Measurements from ENCODE around the gene JAKMIP1.
"Not testable (repeated sequence)": the region's sequence is repeated elsewhere in the genome, so short reads cannot be mapped to it uniquely, and the experiment has no call there.

JAKMIP1 gene

GRCh38 chr4:6228158-6229067, 28.1 kb upstream of the JAKMIP1 start:
- FAIRE-seq = no peak

DNA sequence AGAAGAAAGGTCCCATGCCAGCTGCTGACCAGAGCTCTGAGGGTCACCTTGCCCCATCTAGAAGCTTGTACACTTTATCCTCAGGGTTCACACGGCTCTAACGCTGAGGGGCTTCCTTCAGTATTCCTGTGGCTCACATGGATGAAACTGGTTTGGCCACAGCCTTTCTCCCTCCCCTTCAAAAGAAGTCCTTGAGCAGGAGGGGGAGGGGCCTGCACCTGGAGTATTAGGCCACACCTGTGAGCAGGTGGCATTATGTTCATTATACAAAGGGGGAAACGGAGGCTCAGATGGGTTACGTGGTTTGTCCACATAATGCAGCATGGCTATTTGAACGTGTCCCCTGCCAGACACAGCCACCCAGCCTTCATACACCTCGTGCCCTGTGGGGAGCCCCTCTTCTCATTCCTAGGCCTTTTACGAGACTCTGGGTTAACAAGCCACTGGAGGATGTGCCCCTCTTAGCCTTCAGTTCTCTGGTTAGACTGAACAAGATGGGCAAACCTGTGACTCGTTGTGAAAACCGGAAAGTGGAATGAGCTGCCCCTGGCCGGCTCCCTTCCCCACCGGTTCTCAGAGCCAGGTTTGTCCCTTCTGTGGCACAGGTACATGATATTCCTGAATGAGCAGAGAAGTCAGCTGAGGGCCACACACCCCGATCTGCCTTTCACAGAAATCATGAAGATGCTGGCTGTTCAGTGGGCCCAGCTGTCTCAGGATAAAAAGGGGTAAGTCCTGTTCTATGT, 27.2 kb upstream of the JAKMIP1 start:
- no peak for FAIRE-seq

GRCh38 chr4:6226506-6226905, 26.2 kb upstream of the JAKMIP1 start:
- no peak for FAIRE-seq

DNA sequence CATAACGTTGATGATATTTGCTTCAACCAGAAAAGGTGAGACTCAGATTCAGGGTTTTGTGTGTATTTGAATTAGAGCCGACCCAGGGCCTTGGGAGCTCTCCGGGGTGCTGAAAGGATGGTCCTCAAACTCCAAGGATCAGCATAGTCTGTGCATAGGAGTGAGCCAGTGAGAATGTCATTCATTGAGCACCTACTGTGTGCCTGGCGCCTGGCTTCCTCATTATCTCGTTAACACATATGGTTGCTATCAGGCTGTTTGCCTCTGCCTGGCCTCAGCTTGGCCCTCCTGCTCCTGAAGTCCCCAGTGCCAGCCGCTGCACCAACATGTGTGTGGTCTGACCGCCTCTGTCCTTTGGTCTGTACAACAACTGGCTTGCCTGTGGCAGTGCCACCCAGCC, 25.1 kb upstream of the JAKMIP1 start:
- FAIRE-seq = no peak

- no peak for FAIRE-seq
Observed at GRCh38 chr4:6224735-6225134, 24.4 kb upstream of the JAKMIP1 start.

DNA sequence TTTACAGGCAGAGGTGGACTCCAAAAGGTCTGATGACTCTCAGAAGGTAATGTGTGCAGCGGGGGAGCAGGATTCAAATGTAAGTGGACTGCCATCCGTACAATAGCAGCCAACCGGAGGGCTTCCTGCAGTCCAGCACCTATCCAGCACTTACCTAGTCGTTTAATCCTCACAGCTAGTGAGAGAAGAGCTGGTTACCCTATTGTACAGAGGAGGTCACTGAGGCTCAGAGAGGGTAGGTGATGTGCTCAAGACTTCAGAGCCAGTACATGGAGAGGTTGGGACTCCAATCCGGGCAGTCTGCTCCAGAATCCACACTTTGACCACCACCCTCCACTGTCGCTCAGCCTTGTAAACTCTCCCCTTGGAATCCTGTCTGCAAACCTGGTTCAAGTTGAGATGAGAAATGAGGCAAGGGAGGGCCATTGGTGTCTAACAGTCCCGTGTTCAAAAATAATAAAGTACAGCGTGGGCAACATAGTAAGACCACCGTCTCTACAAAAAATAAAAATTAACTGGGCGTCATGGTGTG, 22.5 kb upstream of the JAKMIP1 start:
- FAIRE-seq = no peak

- FAIRE-seq = no peak
Observed at GRCh38 chr4:6221851-6222760, 21.8 kb upstream of the JAKMIP1 start.

- FAIRE-seq = no peak
Observed at GRCh38 chr4:6221301-6221850, 21.0 kb upstream of the JAKMIP1 start.

DNA sequence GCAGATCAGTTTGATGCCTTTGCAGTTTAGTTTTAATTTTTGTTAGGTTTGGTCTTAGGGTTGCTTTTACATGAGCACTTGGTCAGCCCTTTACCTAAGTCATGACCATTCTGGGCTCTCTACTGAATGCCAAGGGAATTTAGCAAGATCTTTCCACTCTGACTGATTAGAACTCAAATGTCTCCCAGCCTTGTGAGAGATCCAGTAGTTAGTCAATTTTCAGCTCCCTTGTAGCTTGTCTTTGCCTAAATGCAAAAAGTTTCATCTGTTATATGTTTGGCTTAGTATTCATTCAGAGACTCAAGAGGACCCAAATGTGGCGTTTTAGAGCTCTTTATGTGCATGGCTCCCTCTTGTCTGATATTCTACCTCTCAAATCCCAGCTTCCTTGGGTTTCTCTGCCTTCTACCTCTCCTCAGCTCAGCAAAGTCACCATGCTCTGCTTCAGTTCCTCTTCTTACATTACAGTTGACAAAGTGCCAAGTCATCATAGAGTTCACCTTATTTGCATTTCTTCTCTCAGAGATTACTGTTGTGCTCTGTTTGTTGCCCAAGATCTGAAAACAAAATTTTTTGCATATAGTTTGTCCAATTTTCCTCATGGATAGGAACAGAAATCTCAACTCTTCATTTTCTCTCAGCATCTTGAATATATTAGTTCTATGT, 17.5 kb upstream of the JAKMIP1 start:
- FAIRE-seq = no peak

DNA sequence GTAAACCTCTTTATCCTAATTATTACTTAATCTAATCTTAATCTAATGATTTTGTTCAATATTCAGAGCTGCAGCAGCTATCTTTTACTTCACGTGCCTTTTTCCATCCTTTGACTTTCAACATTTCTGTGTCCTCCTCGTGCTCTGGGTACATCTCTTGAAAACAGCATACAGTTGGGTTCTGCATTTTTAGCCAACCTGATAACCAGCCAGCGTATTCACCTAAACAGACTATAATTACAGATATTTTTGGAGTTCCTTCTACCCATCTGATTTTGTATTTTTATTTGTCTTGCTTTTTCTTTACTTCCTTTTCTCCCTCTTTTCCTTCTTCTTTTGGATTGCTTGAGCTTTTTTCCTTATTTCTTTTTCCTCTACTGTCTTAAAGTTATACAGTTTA, 16.2 kb upstream of the JAKMIP1 start:
- FAIRE-seq = no peak

DNA sequence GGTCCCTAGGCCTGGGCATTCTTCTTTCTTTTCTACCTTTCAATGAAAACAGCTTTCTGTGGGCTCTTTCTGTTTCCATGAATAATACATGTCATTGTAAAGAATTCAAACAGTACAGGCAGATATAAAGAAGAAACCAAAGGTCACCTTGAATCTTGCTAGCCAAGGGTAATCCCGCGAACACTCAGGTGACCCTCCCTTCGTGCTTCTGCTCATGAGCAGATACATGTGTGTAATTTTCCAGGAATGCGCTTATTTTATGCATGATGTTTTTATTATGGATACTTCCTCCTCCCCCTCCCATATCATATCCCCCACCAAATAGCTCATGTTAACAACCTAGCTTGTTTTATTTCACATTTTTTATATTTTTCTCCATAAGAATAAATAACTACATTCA, 9.6 kb upstream of the JAKMIP1 start:
- no peak for FAIRE-seq

GRCh38 chr4:6209291-6209690, 8.9 kb upstream of the JAKMIP1 start:
- FAIRE-seq = not testable (repeated sequence)

DNA sequence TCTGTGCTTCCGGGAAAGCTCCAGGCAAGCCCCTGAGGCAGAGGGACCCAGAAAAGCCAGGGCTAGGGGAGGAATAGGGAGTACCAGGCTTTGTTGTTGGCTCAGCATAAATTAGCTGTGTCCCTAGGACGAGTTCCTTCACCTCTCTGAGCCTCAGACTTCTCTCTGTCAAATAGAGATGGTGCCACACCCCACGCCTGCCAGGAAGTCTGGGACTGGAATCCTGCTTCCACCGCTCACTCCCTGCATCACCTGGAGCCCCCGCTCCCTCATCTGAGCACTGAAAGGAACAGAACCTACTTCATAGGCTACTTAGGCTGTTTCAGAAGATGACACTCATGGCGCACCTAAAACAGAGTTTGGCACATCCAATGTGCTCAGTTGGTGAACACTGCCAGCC, 8.1 kb upstream of the JAKMIP1 start:
- FAIRE-seq = no peak

- FAIRE-seq = no peak
Observed at GRCh38 chr4:6207602-6208001, 7.3 kb upstream of the JAKMIP1 start.

DNA sequence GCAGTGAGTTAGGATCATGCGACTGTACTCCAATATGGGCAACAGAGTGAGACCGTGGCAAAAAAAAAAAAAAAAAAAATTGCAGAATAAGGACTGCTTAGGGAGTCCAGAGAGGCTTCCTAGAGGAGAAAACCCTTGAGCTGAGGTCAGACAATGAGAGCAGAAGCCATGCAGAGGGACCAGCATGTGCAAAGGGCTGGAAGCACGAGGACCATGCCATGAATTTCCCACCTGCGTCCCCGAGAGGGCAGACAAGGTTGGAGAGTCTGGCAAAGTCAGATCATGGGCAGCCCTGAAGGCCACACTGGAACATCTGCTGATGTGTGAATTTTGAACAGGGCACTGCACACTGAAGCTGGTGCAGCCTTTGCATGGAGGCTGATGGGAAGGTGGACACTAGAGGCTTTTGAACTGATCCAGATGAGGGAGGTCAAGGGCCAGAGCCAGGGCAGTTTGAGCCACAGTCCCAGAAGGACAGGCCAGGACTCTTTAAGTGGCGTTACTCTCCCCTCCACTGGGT, 6.5 kb upstream of the JAKMIP1 start:
- FAIRE-seq = no peak

GRCh38 chr4:6205973-6206372, 5.6 kb upstream of the JAKMIP1 start:
- FAIRE-seq = no peak

- no peak for FAIRE-seq
Observed at GRCh38 chr4:6205567-6205931, 5.2 kb upstream of the JAKMIP1 start.

DNA sequence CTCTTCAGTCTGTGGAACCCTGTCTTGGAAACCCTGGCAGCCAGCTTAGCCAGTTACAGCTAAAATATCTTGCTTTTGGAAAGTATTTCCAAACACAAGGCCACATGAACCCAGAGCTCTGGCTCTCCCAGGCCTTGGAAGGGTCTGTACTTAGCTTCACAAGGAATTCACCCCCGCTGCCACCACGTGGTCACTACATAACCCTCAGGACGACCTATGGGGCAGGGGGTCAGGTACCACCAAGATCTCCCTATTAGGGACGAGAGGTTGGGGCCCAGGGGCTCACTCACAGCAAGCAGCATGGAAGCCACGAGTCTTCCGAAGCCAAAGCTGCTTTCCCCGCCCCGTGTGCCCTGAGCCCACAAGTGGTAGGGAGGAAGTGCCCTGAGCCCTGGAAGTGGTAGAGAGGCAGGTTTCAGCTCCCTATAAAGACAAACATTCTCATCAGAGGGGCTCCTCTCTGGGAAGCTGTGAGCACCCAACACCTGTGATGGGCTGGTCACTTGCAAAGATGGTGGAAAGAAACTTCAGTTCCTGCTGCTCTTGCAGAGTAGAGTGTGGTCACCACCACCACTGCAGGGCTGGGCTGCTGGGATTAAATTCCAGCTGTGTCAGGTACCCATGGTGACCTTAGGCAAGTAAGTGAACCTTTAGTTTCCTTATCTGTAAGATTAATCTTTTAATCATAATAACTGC, 4.7 kb upstream of the JAKMIP1 start:
- FAIRE-seq = no peak

DNA sequence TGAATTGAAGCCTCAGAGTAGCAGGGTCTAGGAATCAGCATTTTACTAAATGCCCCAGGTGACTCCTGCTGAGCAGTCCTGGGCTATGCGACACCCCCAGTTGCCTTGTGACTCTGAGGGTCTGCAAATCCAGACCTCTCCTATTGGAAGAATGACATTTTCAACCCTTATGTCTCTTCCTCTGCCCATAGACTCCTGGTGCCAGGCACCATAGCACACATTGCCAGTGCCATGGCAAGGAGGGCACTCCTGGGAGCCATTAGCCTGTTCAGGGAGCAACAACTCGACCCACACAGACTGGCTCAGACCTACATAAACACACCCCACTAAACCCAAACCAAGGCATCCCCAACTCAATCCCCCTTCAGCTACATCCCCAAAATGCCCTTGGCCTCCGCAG, 3.7 kb upstream of the JAKMIP1 start:
- FAIRE-seq = no peak

- FAIRE-seq = no peak
Observed at GRCh38 chr4:6201580-6202091, 1.3 kb upstream of the JAKMIP1 start.

GRCh38 chr4:6200922-6201362, 593 bp upstream of the JAKMIP1 start:
- no peak for FAIRE-seq

All from colon (tissue), 2 donors.